Astrocyte of the cerebellum (primary cell): Measurements from ENCODE around the gene RGS7BP.

ENCODE experiments used
- DNase-seq: peaks from one replicate; pipeline ENCODE4 v3.0.0-alpha.2; 2011; ENCODE audit warnings: low read depth
- H3K4me3 ChIP-seq: 2 replicates; pipeline ENCODE4 v1.5.1; 2011; ENCODE audit warnings: mild to moderate bottlenecking, low read depth, low read length, moderate library complexity
- in situ Hi-C: cut with HindIII; loops from 2 replicates; pipeline ENCODE4 v1.10.0; 2017; ENCODE audit warnings: low sequenced_read_pairs
- TF ChIP-seq, protein P1 (sequence below): IDR thresholded peaks from 2 replicates; pipeline ENCODE4 v1.5.1; 2012; ENCODE audit warnings: low read length, low read depth, moderate library complexity, mild to moderate bottlenecking; ENCODE audit errors: missing control alignments

RGS7BP gene

DNA sequence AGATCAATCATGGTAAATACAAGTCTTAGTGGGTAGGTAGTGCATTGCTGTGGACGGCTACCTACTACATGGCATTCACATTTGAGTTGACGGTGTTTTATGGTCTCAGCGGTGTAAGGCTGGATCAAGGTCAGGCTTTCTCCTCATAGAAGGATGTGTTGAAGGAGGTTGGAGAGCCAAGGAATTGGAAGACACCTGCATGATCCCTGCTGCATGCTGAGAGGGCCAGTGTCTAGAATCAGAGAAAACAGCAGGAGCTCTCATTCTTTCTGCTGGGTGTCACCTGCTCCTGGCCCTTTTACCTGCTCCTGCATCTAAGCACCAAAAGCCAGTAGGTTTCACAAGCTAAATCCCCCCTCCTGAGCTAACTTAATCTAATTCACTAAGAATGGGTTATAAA, 88.2 kb downstream of the RGS7BP start:
- in situ Hi-C loops = no loop called here
- no peak overlapping the region for H3K4me3 ChIP-seq
- DNase-seq = no peak
- TF ChIP-seq, protein P1, sequence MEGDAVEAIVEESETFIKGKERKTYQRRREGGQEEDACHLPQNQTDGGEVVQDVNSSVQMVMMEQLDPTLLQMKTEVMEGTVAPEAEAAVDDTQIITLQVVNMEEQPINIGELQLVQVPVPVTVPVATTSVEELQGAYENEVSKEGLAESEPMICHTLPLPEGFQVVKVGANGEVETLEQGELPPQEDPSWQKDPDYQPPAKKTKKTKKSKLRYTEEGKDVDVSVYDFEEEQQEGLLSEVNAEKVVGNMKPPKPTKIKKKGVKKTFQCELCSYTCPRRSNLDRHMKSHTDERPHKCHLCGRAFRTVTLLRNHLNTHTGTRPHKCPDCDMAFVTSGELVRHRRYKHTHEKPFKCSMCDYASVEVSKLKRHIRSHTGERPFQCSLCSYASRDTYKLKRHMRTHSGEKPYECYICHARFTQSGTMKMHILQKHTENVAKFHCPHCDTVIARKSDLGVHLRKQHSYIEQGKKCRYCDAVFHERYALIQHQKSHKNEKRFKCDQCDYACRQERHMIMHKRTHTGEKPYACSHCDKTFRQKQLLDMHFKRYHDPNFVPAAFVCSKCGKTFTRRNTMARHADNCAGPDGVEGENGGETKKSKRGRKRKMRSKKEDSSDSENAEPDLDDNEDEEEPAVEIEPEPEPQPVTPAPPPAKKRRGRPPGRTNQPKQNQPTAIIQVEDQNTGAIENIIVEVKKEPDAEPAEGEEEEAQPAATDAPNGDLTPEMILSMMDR = no peak

DNA sequence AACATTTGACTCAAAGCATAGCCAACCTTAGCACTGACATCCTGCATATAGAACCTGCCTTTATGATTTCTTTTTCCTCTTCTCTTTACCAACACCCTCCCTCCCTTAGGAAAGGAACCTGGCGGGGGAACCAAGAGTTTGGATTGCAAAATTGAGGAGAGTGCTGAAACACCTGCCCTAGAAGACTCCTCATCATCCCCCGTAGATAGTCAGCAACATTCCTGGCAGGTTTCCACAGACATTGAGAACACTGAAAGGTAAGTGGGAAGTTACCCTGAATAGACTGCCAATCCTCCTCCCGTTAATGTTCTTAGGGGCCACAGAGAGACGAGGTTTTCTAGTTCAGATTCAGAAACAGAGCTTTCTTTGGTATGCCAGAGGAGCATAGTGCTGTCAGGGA, 88.8 kb downstream of the RGS7BP start:
- in situ Hi-C loops = no loop called here
- no peak for DNase-seq
- TF ChIP-seq, protein P1 = no peak
- no peak overlapping the region for H3K4me3 ChIP-seq

DNA sequence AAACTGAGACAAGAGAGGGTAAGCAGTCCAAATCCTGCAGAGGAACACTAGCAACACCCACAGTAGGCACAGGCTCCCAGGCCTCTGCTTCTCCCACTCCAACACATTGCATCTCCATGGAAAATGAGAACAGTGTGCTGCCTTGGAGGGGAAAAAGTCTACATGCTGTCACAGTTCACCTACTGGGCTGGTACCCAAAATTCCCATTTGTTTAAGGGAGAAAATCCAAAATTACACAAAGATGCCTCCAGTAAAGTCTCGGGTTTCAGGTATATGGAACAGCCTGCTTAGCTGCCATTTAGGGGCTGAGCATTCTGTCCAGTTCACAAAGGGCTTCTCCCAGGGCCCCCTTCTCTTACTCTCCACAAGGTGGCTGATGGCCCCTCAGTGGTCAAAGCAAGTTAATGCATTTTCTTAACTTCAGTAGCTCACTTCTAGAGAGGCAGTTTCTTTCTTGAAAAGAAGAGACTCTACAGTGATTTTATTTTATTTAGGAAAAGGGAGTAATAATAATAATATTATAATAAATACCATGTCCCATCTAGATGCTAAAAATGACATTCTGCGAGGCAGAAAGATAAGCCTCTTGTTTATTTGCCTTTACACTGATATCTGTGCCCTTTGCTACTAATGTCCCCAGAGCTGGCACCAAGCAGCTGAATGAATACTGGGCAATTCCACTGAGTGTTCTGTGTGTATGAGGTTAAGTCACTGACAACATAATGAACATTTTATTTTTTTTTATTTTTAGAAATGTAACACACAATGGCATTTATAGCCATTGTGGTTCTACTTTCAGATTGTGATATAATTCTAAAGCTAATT, 89.4 kb downstream of the RGS7BP start:
- TF ChIP-seq, protein P1 = peak; percentile 35

DNA sequence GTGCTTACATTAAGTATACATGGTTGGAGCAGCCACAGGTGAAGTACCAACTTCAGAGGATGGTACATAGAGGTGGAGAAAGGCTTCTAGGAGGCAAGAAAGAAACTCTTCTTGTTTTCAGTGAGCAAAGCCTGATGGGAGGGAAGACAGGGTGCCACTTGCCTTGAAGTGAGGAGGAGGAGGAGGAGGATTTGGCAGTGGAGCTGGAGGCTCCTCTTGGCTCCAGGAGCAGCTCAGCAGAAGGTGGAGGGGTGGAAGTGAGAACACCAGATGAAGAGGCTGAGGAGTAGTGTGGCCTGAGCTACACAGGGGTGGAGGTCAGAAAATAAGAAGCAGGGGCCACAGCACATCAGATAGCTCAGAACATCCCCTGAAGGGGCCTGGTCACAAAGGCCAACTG, 93.4 kb downstream of the RGS7BP start:
- in situ Hi-C loops = no loop called here
- TF ChIP-seq, protein P1 = no peak
- H3K4me3 ChIP-seq = no peak overlapping the region
- DNase-seq = no peak

More for the DNA sequence above, 89.4 kb downstream of the RGS7BP start:
- in situ Hi-C loops = no loop called here
- DNase-seq = no peak
- no peak overlapping the region for H3K4me3 ChIP-seq

DNA sequence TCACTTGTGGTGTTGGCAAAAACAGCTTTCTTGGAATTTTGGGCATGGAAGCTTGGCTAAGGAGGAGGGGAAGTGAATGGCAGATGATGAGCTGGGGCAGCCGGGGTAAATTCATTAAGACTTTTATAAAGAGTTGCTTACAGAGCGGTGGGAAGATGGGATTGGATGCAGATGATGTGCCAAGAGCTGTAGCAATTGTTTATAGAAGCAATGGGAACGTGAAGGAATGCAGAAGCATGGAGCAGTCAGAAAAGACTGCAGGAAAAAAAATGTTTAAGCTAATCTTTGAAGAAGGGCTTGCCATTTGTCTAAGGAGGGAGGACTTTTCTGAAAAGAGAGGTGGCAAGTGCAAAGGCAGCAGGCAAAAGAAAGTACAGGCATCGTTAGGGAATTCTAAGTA, 97.9 kb downstream of the RGS7BP start:
- TF ChIP-seq, protein P1 = no peak
- DNase-seq = no peak
- in situ Hi-C loops = loop anchor here (25.0 kb wide), 1 partner anchor 366 kb away; no protein-coding TSS in a partner anchor
- H3K4me3 ChIP-seq = no peak overlapping the region

DNA sequence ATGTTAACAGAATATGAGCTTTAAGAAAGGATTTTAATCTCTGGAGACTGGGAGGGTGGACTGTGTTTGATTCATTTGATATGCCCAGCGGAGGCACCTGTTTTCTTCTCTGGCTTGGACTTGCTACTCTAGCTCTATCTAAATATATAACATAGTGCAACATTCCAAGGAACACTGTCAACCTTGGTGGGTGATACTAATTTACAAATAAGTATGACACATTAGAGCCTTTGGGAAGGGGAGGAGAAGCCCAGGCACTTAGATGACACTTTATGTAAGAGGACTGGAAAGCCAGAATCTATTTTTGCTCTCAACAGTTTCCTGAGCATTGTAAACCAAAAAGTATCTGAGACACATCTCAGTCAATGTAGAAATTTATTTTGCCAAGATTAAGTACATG, 101.1 kb downstream of the RGS7BP start:
- DNase-seq = no peak
- in situ Hi-C loops = loop anchor here (25.0 kb wide), 1 partner anchor 370 kb away; no protein-coding TSS in a partner anchor
- TF ChIP-seq, protein P1 = no peak
- no peak overlapping the region for H3K4me3 ChIP-seq
